SK-N-SH (cell line): ENCODE data around the gene ACBD6. TPM values are rescaled to one million over a fixed set of nuclear protein-coding genes. Genes with fewer than 3 reads are reported as not detected.

Experiments used
- CTCF ChIA-PET: fragments of 300-600, 350-600 bp; formaldehyde crosslinking; extraction: SDS; loops from one replicate; lab custom pipeline; 2021; lab: Yijun Ruan, JAX
- POLR2A ChIA-PET: fragments of 350-600 bp; sonication (Branson Sonifier 250); formaldehyde crosslinking; extraction: SDS; loops from one replicate; lab custom pipeline; 2020; ENCODE audit warnings: antibody characterized with exemption, inconsistent platforms; lab: Yijun Ruan, JAX
- DNase-seq: peaks from one replicate; pipeline ENCODE4 v3.0.0; 2012
- H2AFZ ChIP-seq: fragments of 200-600 bp; sonication (generic); 2 replicates; pipeline ENCODE4 v1.8.1; 2016; ENCODE audit warnings: antibody characterized with exemption, mild to moderate bottlenecking, low read depth
- H3F3A ChIP-seq: fragments of 200-600 bp; sonication (generic); replicated peaks from 2 replicates; pipeline ENCODE3; 2016; ENCODE audit warnings: antibody characterized with exemption, mild to moderate bottlenecking; ENCODE audit not compliant: insufficient read depth
- H3K27ac ChIP-seq, 2 experiments: fragments of 200-500 bp in 1 of 2; fragments of 200-600 bp in 1 of 2; sonication (Bioruptor generic) in 1 of 2; sonication (generic), shearing (Covaris generic) in 1 of 2; 2 replicates each; pipeline versions ENCODE4 v1.5.1 to v1.6.1; 2014 to 2016; ENCODE audit warnings: low read depth in 2 of 2, inconsistent platforms in 1 of 2, low read length in 1 of 2, mild to moderate bottlenecking in 1 of 2, mixed read lengths in 1 of 2
- H3K27me3 ChIP-seq: fragments of 200-600 bp; sonication (generic), shearing (Covaris generic); 2 replicates; pipeline ENCODE4 v1.6.1; 2016; ENCODE audit warnings: mixed run types; ENCODE audit not compliant: insufficient read depth
- H3K36me3 ChIP-seq, 2 experiments: fragments of 200-500 bp in 1 of 2; fragments of 200-600 bp in 1 of 2; sonication (Bioruptor generic) in 1 of 2; sonication (generic) in 1 of 2; replicated peaks in 1 of 2; 2 replicates each; pipeline versions ENCODE3 to v1.5.1; 2014 to 2016; ENCODE audit warnings: low read length in 1 of 2, mild to moderate bottlenecking in 1 of 2; ENCODE audit not compliant: insufficient read depth in 2 of 2, control insufficient read depth in 1 of 2
- H3K4me1 ChIP-seq, 2 experiments: fragments of 200-500 bp in 1 of 2; fragments of 200-600 bp in 1 of 2; sonication (Bioruptor generic) in 1 of 2; sonication (generic), shearing (Covaris generic) in 1 of 2; 2 replicates each; pipeline versions ENCODE4 v1.5.1 to v1.6.1; 2014 to 2016; ENCODE audit warnings: low read depth in 1 of 2, low read length in 1 of 2, mixed run types in 1 of 2; ENCODE audit not compliant: insufficient read depth in 2 of 2, control insufficient read depth in 1 of 2
- H3K4me2 ChIP-seq: fragments of 200-600 bp; sonication (generic), shearing (Covaris generic); 2 replicates; pipeline ENCODE4 v1.6.1; 2017; ENCODE audit warnings: mixed run types
- H3K4me3 ChIP-seq, 2 experiments: fragments of 200-500 bp in 1 of 2; fragments of 200-600 bp in 1 of 2; sonication (Bioruptor generic) in 1 of 2; sonication (generic), shearing (Covaris generic) in 1 of 2; 2 replicates each; pipeline versions ENCODE4 v1.5.1 to v1.8.1; 2014 to 2016; ENCODE audit warnings: low read depth in 2 of 2, inconsistent platforms in 1 of 2, low read length in 1 of 2, mild to moderate bottlenecking in 1 of 2, mixed read lengths in 1 of 2, moderate library complexity in 1 of 2
- H3K79me2 ChIP-seq: fragments of 200-600 bp; sonication (generic); 2 replicates; pipeline ENCODE4 v1.8.1; 2017; ENCODE audit warnings: mild to moderate bottlenecking; ENCODE audit not compliant: insufficient read depth
- H3K9ac ChIP-seq: fragments of 200-600 bp; sonication (generic); 2 replicates; pipeline ENCODE4 v1.6.1; 2017; ENCODE audit warnings: mixed run types
- H3K9me2 ChIP-seq: fragments of 200-600 bp; sonication (generic); 2 replicates; pipeline ENCODE4 v1.6.1; 2017; ENCODE audit warnings: mixed run types
- H3K9me3 ChIP-seq: fragments of 200-600 bp; sonication (generic); 2 replicates; pipeline ENCODE4 v1.6.1; 2017; ENCODE audit warnings: mixed run types, mild to moderate bottlenecking, moderate library complexity
- H4K20me1 ChIP-seq: fragments of 200-600 bp; sonication (generic); 2 replicates; pipeline ENCODE4 v1.6.1; 2017; ENCODE audit warnings: mild to moderate bottlenecking, mixed run types; ENCODE audit not compliant: insufficient read depth
- CTCF ChIP-seq: fragments of 200-600 bp; sonication (generic); IDR thresholded peaks from 2 replicates; pipeline ENCODE4 v1.6.1; 2017; ENCODE audit warnings: antibody characterized with exemption, mild to moderate bottlenecking, moderate library complexity
- ELF1 ChIP-seq: IDR thresholded peaks from 2 replicates; pipeline ENCODE4 v1.4.0; 2012
- IRF3 ChIP-seq: fragments of 150-350 bp; IDR thresholded peaks from 2 replicates; pipeline ENCODE4 v1.6.1; 2016; ENCODE audit warnings: mild to moderate bottlenecking, low read depth, low read length
- JUND ChIP-seq: IDR thresholded peaks from 2 replicates; pipeline ENCODE4 v1.4.0; 2012
- RFX5 ChIP-seq: IDR thresholded peaks from 2 replicates; pipeline ENCODE4 v1.6.1; 2012; ENCODE audit warnings: mild to moderate bottlenecking, improper control_type of control experiment, low read length
- RXRA ChIP-seq: IDR thresholded peaks from 2 replicates; pipeline ENCODE4 v1.4.0; 2012; ENCODE audit warnings: low read depth, mild to moderate bottlenecking, borderline replicate concordance
- WGBS: methylation state at CpG from one replicate; pipeline ENCODE4 v1.1.6; 2017; ENCODE audit warnings: low lambda C conversion rate; 5-methylcytosine and 5-hydroxymethylcytosine counted together
- polyA plus RNA-seq, 3 experiments: library from polyadenylated mRNA; depleted of rRNA; stranded (reverse); fragments of >200 nt; gene quantifications; 2 replicates each; pipeline ENCODE4 v1.2.3, GENCODE V29; 2012

ACBD6 gene
- polyA plus RNA-seq, 1 of the 3 experiments (the other 2 are of a cell fraction) = 60.9 TPM

GRCh38 chr1:180385144-180385543 is 117.2 kb downstream of the ACBD6 start:
- Histone ChIP-seq H3K4me3 (no peak overlapping the region), H3K36me3 (peaks cover 0 to 20% of the 10 kb centered on the region in 2 experiments), H2AFZ (no peak overlapping the region), H3K9ac (no peak overlapping the region), H3K27ac (no peak overlapping the region), H3K79me2 (peaks cover 27% of the 10 kb centered on the region; the same call in 1 of the 2 replicates), H3K4me2 (no peak overlapping the region), H4K20me1 (no peaks in the 10 kb centered on the region), H3F3A (peaks cover 28% of the 10 kb centered on the region), H3K9me3 (peaks cover 8% of the 10 kb centered on the region; the same call in 1 of the 2 replicates), H3K27me3 (no peaks in the 10 kb centered on the region), H3K9me2 (no peaks in the 10 kb centered on the region), H3K4me1 (no peaks in the 10 kb centered on the region)
- POLR2A ChIA-PET = no interaction called here
- TF ChIP-seq CTCF = no peak
- no peak for TF ChIP-seq RXRA
- no peak for TF ChIP-seq JUND
- no peak for DNase-seq
- CTCF ChIA-PET = no interaction called here

GRCh38 chr1:180384286-180385005 is 117.9 kb downstream of the ACBD6 start:
- peaks cover 34% of the 10 kb centered on the region; the same call in 1 of the 2 replicates for H3K79me2 ChIP-seq
- H3K9ac ChIP-seq = no peak overlapping the region
- CTCF ChIA-PET = no interaction called here
- H3F3A ChIP-seq = peaks cover 28% of the 10 kb centered on the region
- H3K9me2 ChIP-seq = no peaks in the 10 kb centered on the region
- POLR2A ChIA-PET = no interaction called here
- TF ChIP-seq RXRA (no peak), RFX5 (no peak), ELF1 (no peak), IRF3 (no peak)
- H3K9me3 ChIP-seq = peaks cover 15% of the 10 kb centered on the region
- H3K4me1 ChIP-seq = no peaks in the 10 kb centered on the region
- H2AFZ ChIP-seq = no peak overlapping the region
- H3K4me3 ChIP-seq = no peak overlapping the region
- no peak for DNase-seq
- H3K36me3 ChIP-seq = peaks cover 0 to 23% of the 10 kb centered on the region in 2 experiments
- no peaks in the 10 kb centered on the region for H4K20me1 ChIP-seq
- H3K27me3 ChIP-seq = no peaks in the 10 kb centered on the region
- no peak overlapping the region for H3K27ac ChIP-seq
- H3K4me2 ChIP-seq = no peak overlapping the region
- 83% methylated on average over 3 of the region's 3 CpGs for WGBS
